Lung (tissue), 12 donors: ENCODE measurements around the gene NTN1. TPM values are rescaled to one million over a fixed set of nuclear protein-coding genes. Genes with fewer than 3 reads are reported as not detected.

Experiments
- ATAC-seq: fragments of 200-7000 bp; cut with Tn5 transposase; one replicate; pipeline ENCODE4 v1.9.1; 2020; ENCODE audit warnings: moderate number of reproducible peaks; ENCODE audit not compliant: insufficient read depth, low FRiP score
- DNase-seq, 3 donors: peaks; one replicate each; pipeline ENCODE4 v3.0.0-alpha.2; 2013 to 2017
- H3K27ac ChIP-seq, 2 donors: one replicate each; pipeline ENCODE4 v1.5.1; 2013; ENCODE audit warnings: mild to moderate bottlenecking in 2 of 2, moderate library complexity in 2 of 2, control low read depth in 1 of 2, inconsistent platforms in 1 of 2, low read depth in 1 of 2, low read length in 1 of 2
- H3K27me3 ChIP-seq, 3 donors: one replicate each; pipeline ENCODE4 v1.5.1; 2013; ENCODE audit warnings: low read length in 2 of 3; ENCODE audit not compliant: control insufficient read depth in 3 of 3, insufficient read depth in 3 of 3
- H3K36me3 ChIP-seq, 4 donors: one replicate each; pipeline ENCODE4 v1.5.1; 2013; ENCODE audit warnings: low read length in 4 of 4, mild to moderate bottlenecking in 1 of 4, moderate library complexity in 1 of 4; ENCODE audit not compliant: control insufficient read depth in 4 of 4, insufficient read depth in 4 of 4
- H3K4me1 ChIP-seq, 5 donors: one replicate each; pipeline ENCODE4 v1.5.1; 2013; ENCODE audit warnings: low read length in 5 of 5, mild to moderate bottlenecking in 2 of 5, moderate library complexity in 1 of 5; ENCODE audit not compliant: control insufficient read depth in 5 of 5, insufficient read depth in 5 of 5
- H3K4me3 ChIP-seq: one replicate; pipeline ENCODE4 v1.5.1; 2013; ENCODE audit warnings: mild to moderate bottlenecking, control low read depth, moderate library complexity
- H3K9ac ChIP-seq, 2 donors: one replicate each; pipeline ENCODE4 v1.5.1; 2013; ENCODE audit warnings: low read length in 2 of 2, control low read depth in 1 of 2; ENCODE audit not compliant: insufficient read depth in 1 of 2
- H3K9me3 ChIP-seq, 4 donors: one replicate each; pipeline ENCODE4 v1.5.1; 2013; ENCODE audit warnings: low read length in 3 of 4, mild to moderate bottlenecking in 1 of 4, moderate library complexity in 1 of 4; ENCODE audit not compliant: control insufficient read depth in 4 of 4, insufficient read depth in 3 of 4
- whole genome bisulfite sequencing, 2 donors: extraction: QIAGEN DNeasy Blood & Tissue Kit; methylation state at CpG; one replicate each; pipeline ENCODE4 v1.1.7; 2013; 5-methylcytosine and 5-hydroxymethylcytosine counted together
- polyA plus RNA-seq, 2 donors: library from polyadenylated mRNA; stranded (reverse); fragments of 200-250 nt; gene quantifications; one replicate each; pipeline ENCODE4 v1.2.1, GENCODE V29; 2013
- total RNA-seq, 2 donors: library from RNA; depleted of rRNA in 1 of 2; stranded (reverse); fragments of >200 nt in 1 of 2; gene quantifications; one replicate each; pipeline ENCODE4 v1.2.1, GENCODE V29; 2014 to 2021
- TF ChIP-seq, protein P1 (sequence below): IDR thresholded peaks from 2 replicates; pipeline ENCODE4 v1.5.1; 2012; ENCODE audit warnings: mild to moderate bottlenecking; ENCODE audit errors: control extremely low read depth, extremely low read depth
- donor health status: control.
- donor health status: control.
- donor health status: Bipolar disorder and iron deficiency.
- donor health status: healthy.
- donor health status: DM: yes; HTN: yes; CAD: no.

Gene NTN1
- total and polyA plus RNA-seq, 4 donors: 3.6 to 17.1 (median 7.8) TPM

DNA sequence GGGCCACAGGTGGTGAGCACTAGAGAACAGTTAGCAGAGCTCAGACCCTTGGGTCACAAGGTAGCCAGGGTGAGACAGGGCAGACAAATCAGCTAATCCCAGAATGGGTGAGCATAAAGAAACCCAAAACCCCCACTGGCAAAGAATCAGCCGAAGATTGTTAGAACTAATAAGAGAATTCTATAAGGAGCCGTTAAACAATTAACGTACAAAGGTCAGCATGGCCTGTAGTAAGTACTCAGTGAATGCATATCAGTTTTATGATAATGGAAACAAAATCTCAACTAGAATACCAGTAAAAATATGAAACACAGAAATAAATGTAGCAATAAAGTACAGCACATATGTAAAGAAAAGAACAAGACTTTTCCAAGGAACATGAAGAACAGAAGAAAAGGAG is 168.6 kb downstream of the NTN1 start:
- no peak for DNase-seq
- peaks cover 0 to 11% (median 3%) of the 10 kb centered on the region in 5 donors for H3K4me1 ChIP-seq
- TF ChIP-seq, protein P1, sequence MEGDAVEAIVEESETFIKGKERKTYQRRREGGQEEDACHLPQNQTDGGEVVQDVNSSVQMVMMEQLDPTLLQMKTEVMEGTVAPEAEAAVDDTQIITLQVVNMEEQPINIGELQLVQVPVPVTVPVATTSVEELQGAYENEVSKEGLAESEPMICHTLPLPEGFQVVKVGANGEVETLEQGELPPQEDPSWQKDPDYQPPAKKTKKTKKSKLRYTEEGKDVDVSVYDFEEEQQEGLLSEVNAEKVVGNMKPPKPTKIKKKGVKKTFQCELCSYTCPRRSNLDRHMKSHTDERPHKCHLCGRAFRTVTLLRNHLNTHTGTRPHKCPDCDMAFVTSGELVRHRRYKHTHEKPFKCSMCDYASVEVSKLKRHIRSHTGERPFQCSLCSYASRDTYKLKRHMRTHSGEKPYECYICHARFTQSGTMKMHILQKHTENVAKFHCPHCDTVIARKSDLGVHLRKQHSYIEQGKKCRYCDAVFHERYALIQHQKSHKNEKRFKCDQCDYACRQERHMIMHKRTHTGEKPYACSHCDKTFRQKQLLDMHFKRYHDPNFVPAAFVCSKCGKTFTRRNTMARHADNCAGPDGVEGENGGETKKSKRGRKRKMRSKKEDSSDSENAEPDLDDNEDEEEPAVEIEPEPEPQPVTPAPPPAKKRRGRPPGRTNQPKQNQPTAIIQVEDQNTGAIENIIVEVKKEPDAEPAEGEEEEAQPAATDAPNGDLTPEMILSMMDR: no peak
- no peak for ATAC-seq
- no peak overlapping the region for H3K27ac ChIP-seq
- H3K36me3 ChIP-seq: no peaks in the 10 kb centered on the region
- H3K9me3 ChIP-seq: no peaks in the 10 kb centered on the region
- WGBS, 2 donors: 90 to 97% methylated on average over 3 of the region's 3 CpGs
- no peaks in the 10 kb centered on the region for H3K27me3 ChIP-seq
- no peak overlapping the region for H3K4me3 ChIP-seq
- no peak overlapping the region for H3K9ac ChIP-seq

DNA sequence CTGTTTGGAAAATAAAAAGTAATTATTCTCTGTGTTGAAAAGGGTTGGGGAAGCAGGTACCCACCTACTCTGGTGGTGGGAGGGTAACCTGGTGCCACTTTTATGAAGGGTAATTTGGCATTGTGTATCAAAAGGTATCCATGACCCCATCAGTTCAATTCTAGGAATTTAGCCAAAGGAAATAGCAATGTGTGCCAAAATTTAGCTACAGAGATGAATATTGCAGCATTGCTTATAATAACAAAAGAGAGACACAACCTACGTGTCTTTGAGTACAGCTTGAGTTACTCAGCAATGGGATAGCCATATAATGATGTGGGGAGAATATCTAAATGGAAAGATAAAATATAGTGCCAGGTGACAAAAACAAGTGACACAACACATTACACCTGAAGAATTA is 170.7 kb downstream of the NTN1 start:
- peaks cover 0 to 5% (median 0%) of the 10 kb centered on the region in 5 donors for H3K4me1 ChIP-seq
- TF ChIP-seq, protein P1: no peak
- ATAC-seq (no peak), DNase-seq (peak in 2 of 3 donors; percentile 55 to 57)
- no peaks in the 10 kb centered on the region for H3K9me3 ChIP-seq
- H3K4me3 ChIP-seq: no peak overlapping the region
- 35 to 76% methylated on average over 1 of the region's 1 CpG for WGBS, 2 donors
- no peaks in the 10 kb centered on the region for H3K27me3 ChIP-seq
- no peak overlapping the region for H3K9ac ChIP-seq
- no peak overlapping the region for H3K27ac ChIP-seq
- no peaks in the 10 kb centered on the region for H3K36me3 ChIP-seq

DNA sequence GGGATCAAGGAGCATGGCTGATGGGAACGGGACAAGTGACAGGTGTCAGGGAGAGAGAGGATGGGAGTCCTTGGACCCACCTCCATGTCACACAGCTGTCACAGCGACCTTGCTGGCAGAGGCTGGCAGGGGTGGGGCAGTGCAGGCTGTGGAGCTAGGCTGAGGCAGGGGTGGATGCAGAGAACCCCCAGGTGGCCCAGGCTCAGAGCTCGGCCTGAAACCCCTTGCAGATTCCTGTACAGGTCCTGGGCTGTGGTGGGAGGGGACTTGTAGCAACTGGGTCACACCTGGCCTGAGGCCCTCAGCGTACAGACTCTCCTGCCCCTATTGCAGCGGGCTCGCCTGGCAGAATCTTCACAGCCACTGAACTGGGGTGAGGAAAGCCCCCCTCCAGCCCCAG is 174.1 kb downstream of the NTN1 start:
- Histone ChIP-seq H3K4me1 (peaks cover 0 to 5% (median 0%) of the 10 kb centered on the region in 5 donors), H3K27me3 (no peaks in the 10 kb centered on the region), H3K27ac (no peak overlapping the region), H3K9ac (no peak overlapping the region), H3K36me3 (no peaks in the 10 kb centered on the region), H3K4me3 (no peak overlapping the region), H3K9me3 (no peaks in the 10 kb centered on the region)
- ATAC-seq (no peak), DNase-seq (no peak)
- TF ChIP-seq, protein P1: no peak
- WGBS, 2 donors: 90 to 92% methylated on average over 6 of the region's 6 CpGs

DNA sequence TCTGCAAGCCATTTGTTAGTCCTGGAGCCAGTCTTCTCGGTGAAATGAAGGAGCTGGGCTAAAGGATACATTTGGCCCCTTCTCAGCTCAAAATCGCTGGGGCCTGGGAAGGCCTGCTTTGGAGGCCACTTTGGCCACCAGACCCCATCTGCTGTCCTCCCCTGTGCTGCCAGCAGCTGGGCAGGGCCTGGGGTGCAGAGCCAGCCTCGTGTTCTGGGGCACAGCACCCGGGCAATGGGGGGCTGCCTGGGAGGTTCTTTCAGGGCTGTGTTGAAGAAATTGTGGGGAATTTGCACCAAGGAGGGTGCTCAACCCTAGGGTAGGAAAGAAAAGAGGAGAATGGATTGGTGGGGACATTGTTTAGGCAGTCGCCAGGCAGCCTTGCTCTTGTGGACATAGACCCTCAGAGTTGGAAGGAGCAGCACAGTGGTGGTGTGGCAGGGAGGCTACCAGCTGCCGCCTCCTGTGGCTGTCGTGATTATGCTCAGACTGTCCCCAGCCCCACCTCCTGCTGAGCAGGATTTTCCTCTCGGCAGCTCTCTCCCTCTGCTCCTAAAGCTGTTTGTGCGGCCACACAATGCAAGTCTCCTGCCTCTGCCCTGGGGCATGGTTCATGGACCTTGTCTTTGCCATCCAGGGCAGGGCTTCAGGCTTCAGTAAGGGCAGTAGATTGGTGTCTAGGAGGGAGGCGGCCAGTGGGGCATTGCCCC is 174.8 kb downstream of the NTN1 start:
- Histone ChIP-seq H3K9ac (no peak overlapping the region), H3K27me3 (no peaks in the 10 kb centered on the region), H3K4me3 (no peak overlapping the region), H3K9me3 (no peaks in the 10 kb centered on the region), H3K36me3 (no peaks in the 10 kb centered on the region), H3K27ac (no peak overlapping the region), H3K4me1 (peaks cover 0 to 5% (median 0%) of the 10 kb centered on the region in 5 donors)
- 70 to 81% methylated on average over 10 of the region's 10 CpGs for WGBS, 2 donors
- TF ChIP-seq, protein P1: no peak
- ATAC-seq (no peak), DNase-seq (peak; percentile 53 to 59 (median 54))
